Ureter (tissue), 1 donor: ENCODE results near the gene NUP210L. TPM values are rescaled to one million over a fixed set of nuclear protein-coding genes. Genes with fewer than 3 reads are reported as not detected.
"Not testable (repeated sequence)": the region's sequence is repeated elsewhere in the genome, so short reads cannot be mapped to it uniquely, and the experiment has no call there.

Experiments used
- DNase-seq: peaks from one replicate; pipeline ENCODE4 v3.0.0-alpha.2; 2020; ENCODE audit warnings: low spot score
- total RNA-seq: library from RNA; stranded (reverse); gene quantifications from one replicate; pipeline ENCODE4 v1.2.4, GENCODE V29; 2023
- donor health status: DM: yes; HTN: yes; CAD: no.

Gene NUP210L
- total RNA-seq, 1 donor from 2014 or later, result 0.39 TPM

GRCh38 chr1:154100141-154100540, 54.7 kb downstream of the NUP210L start:
- DNase-seq, result not testable (repeated sequence)

- no peak for DNase-seq
These were observed 57.0 kb downstream of the NUP210L start for GRCh38 chr1:154097873-154098272.

DNA sequence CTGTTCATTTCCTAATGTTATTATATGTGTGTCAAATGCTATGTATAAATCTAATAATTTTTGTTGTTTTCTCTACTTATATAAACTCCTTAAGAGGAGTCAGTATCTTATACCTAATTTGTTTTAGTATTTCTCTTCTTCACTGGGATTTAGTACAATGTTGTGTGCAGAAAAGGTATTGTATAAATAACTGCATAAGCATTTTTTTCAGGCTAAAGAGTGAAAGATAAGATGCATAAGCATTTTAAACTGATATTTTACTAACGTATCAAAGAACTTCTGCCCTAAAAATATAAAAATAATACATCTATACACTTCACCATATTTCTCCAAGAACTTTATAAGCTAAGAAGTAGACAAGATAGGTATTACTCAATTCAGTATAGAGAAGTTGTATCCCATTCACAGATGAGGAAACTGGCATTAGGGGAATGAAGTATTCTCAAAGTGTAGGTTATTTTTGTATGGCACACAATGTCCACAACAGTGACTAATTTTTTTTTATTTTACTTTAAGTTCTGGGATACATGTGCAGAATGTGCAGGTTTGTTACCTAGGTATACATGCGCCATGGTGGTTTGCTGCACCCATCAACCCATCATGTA, 59.3 kb downstream of the NUP210L start:
- DNase-seq, result no peak

DNA sequence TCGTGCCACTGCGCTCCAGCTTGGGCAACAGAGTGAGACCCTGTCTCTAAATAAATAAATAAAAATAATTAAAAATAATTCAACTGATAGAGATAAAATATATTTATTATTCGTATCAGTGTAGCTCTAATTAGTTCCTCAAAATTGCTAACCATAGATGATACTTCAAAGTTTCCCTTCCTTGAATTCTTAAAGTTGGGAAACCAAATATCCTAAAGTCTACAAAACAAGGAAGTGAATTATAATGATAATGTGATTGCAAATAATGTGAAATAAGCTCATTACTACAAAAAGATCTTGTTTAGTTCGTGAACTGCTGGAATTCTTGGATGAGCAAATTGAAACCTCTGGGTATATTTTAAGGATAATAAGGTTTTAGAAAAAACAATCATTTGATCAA, 60.5 kb downstream of the NUP210L start:
- DNase-seq, result no peak

- DNase-seq, result no peak
These were observed 61.2 kb downstream of the NUP210L start for GRCh38 chr1:154093699-154094098.

DNA sequence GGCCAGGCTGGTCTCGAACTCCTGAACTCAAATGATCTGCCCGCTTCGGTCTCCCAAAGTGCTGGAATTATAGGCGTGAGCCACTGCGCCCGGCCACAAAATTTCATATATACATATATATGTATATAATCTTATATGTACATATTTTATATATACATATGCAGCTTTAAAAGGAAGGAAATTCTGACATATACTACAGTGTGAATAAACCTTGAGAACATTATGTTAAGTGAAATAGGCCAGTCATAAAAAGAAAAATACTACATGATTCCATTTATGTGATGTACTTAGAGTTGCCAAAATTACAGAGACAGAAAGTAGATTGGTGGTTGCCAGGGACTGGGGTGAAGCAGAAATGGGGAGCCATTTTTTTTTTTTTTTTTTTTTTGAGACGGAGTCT, 63.2 kb downstream of the NUP210L start:
- no peak for DNase-seq

GRCh38 chr1:154087574-154087973, 67.3 kb downstream of the NUP210L start:
- DNase-seq, result no peak

DNA sequence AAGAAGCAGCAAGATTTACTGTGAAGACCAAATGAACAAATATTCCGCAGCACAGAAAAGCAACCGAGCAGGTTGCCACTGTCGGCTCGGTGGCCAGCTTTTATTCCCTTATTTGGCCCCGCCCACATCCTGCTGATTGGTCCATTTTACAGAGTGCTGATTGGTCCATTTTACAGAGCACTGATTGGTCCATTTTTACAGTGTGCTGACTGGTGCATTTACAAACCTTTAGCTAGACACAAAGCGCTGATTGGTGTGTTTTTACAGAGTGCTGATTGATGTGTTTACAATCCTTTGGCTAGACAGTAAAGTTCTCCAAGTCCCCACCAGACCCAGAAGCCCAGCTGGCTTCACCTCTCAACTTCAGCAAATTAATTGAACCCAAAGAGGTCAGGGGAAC, 71.8 kb downstream of the NUP210L start:
- DNase-seq, result not testable (repeated sequence)

DNA sequence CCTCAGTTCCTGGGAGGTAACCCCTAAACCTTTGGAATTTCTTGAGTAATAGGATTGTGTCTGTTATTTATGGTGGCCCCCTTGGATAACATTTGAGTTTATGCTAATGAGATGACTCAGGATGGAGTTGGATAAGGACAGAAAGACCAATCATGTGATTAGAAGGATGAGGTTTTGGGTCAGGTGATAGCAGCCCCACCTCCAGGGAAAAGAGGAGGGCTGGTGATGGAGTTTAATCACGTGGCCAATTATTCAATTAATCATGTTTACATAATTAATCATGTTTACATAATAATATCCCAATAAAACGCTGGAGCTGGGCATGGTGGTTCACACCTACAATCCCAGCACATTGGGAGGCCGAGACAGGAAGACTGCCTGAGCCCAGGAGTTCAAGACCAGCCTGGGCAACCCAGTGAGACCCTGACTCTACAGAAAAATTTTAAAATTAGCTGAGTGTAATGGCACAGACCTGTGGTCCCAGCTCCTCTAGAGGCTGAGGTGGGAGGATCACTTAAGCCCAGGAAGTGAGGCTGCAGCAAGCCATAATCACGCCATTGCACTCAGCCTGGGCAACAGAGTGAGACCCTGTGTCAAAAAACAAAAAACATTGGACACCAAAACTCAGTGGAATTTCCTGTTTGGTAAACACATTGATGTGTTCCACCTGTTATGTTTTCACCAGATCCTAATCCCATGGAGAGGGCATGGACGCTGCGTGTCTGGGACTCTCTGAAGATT, 73.3 kb downstream of the NUP210L start:
- DNase-seq, result no peak

DNA sequence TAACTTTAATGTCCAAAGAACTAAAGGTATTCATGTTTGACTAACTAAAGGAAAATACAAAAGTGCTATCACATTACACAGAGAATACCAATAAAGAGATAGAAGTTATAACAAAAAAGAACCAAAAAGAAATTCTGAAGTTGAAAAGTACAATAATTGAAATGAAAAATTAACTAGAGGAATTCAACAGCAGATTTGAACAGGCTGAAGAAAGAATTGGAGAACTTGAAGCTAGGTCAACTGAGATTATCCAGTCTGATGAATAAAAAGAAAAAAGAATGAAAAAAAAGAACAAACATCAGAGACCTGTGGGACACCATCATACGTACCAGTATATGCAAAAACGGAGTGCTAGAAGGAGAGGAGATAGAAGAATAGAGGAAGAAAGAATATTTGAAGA, 78.5 kb downstream of the NUP210L start:
- DNase-seq, result no peak

DNA sequence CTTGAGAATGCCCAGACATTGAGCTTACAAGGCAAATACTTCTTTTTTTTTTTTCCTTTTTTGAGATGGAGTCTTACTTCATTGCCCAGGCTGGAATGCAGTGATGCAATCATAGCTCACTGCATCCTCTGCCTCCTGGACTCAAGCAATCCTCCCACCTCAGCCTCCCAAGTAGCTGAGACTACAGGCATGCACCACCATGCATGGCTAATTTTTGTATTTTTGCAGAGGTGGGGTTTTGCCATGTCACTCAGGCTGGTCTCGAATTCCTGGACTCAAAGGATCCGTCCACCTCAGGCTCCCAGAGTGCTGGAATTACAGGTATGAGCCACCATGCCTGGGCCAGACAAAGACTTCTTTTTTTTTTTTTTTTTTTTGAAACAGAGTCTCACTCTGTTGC, 79.1 kb downstream of the NUP210L start:
- DNase-seq, result no peak

- no peak for DNase-seq
These were observed 92.6 kb downstream of the NUP210L start for GRCh38 chr1:154062309-154062708.

DNA sequence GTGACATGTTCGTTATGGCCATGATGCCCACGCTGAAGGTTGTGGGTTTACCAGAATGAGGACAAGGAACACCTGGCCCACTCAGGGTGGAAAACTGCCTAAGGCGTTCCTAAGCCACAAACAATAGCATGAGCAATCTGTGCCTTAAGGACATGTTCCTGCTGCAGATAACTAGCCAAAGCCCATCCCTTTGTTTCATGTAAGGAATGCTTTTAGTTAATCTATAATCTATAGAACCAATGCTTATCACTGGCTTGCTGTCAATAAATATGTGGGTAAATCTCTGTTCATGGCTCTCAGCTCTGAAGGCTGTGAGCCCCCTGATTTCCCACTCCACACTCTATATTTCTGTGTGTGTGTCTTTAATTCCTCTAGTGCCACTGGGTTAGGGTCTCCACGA, 107.4 kb downstream of the NUP210L start:
- not testable (repeated sequence) for DNase-seq

DNA sequence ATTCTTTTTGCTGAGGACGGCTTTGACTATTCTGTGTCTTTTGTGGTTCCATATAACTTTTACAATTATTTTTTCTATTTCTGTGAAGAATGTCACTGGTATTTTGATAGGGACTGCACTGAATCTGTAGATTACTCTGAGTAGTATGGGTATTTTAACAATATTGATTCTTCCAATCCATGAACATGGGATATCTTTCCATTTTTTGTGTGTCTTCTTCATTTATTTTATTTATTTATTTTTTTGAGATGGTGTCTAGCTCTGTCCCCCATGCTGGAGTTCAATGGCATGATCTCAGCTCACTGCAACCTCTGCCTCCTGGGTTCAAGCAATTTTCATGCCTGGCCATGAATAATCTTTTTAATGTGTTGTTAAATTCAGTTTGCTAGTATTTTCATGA, 121.2 kb downstream of the NUP210L start:
- not testable (repeated sequence) for DNase-seq

GRCh38 chr1:154019940-154020339, 134.9 kb downstream of the NUP210L start:
- DNase-seq, result no peak

- DNase-seq, result no peak
These were observed 135.6 kb downstream of the NUP210L start for GRCh38 chr1:154019269-154019668.

- DNase-seq, result no peak
These were observed 140.5 kb downstream of the NUP210L start for GRCh38 chr1:154014154-154014907.

DNA sequence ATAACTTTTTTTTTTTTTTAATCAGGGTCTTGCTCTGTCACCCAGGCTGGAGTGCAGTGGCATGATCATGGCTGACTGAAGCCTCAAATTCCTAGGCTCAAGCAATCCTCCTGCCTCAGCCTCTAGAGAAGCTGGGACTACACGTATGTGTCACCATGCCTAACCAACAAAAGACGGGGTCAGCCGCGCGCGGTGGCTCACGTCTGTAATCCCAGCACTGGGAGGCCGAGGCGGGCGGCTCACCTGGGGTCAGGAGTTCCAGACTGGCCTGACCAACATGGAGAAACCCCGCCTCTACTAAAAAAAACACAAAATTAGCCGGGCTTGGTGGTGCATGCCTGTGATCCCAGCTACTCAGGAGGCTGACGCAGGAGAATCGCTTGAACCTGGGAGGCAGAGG, 142.3 kb downstream of the NUP210L start:
- not testable (repeated sequence) for DNase-seq

- no peak for DNase-seq
These were observed 142.7 kb downstream of the NUP210L start for GRCh38 chr1:154012129-154012528.

- DNase-seq, result no peak
These were observed 148.7 kb downstream of the NUP210L start for GRCh38 chr1:154006136-154006535.

DNA sequence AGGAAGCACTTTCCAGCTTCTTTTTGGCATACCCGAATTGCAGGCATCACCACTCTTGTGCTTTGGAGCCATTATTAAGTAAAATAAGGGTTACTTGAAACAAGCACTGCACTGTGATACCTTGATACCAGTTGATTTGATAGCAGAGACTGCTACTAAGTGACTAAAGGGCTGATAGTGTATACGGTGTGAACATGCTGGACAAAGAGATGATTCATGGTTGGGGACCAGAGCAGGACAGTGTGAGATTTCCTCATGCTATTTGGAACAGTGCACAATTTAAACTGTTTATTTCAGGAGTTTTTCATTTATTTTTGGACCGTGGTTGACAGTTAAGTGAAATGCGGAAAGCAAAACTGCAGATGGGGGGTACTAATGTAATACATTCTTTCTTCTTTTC, 154.5 kb downstream of the NUP210L start:
- no peak for DNase-seq

GRCh38 chr1:153996882-153997281, 158.0 kb downstream of the NUP210L start:
- DNase-seq, result not testable (repeated sequence)

DNA sequence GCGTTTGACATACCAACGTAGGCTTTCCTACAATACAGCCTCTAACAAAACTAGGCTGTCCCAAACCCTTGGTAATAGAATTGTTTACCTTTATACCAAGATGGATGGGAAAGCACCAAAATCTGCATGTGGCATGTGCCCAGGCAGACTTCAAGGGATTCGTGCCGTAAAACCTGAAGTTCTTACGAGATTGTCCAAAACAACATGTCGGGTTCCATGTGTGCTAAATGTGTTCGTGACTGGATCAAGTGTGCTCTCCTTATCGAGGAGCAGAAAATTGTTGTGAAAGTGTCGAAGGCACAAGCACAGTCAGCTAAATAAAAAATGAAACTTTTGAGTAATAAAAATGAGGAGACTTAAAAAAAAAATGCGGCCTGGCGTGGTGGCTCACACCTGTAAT, 159.2 kb downstream of the NUP210L start:
- DNase-seq, result no peak
